GM12874 (cell line): ENCODE data around the gene RTL9.

Source experiments
- TF ChIP-seq, protein P1 (sequence below): IDR thresholded peaks from 2 replicates; pipeline ENCODE4 v1.5.1; 2011; ENCODE audit warnings: low read depth, mild to moderate bottlenecking, control low read depth, low read length, moderate library complexity; ENCODE audit not compliant: insufficient read depth

Gene RTL9

DNA sequence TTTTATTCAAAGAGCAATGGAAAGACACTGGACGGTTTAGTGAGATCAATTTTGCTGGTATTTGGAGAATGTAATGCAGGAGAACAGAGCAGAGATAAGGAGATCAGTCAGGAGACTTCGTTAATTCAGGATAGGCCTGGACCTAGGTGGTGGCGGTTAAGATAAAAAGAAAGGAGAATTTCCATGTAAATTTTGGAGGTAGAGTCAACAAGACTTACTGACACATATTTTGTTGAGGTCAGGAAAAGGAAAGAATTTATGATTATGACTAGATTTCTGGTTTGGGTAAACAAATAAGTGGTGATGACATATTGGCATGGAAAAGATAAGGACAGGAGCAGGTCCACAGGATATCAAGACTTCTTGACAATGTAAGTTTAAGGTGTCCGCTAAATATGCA is 31.9 kb upstream of the RTL9 start:
- TF ChIP-seq, protein P1, sequence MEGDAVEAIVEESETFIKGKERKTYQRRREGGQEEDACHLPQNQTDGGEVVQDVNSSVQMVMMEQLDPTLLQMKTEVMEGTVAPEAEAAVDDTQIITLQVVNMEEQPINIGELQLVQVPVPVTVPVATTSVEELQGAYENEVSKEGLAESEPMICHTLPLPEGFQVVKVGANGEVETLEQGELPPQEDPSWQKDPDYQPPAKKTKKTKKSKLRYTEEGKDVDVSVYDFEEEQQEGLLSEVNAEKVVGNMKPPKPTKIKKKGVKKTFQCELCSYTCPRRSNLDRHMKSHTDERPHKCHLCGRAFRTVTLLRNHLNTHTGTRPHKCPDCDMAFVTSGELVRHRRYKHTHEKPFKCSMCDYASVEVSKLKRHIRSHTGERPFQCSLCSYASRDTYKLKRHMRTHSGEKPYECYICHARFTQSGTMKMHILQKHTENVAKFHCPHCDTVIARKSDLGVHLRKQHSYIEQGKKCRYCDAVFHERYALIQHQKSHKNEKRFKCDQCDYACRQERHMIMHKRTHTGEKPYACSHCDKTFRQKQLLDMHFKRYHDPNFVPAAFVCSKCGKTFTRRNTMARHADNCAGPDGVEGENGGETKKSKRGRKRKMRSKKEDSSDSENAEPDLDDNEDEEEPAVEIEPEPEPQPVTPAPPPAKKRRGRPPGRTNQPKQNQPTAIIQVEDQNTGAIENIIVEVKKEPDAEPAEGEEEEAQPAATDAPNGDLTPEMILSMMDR = no peak

GRCh38 chrX:110327336-110327735 is 31.3 kb upstream of the RTL9 start:
- TF ChIP-seq, protein P1 = no peak

DNA sequence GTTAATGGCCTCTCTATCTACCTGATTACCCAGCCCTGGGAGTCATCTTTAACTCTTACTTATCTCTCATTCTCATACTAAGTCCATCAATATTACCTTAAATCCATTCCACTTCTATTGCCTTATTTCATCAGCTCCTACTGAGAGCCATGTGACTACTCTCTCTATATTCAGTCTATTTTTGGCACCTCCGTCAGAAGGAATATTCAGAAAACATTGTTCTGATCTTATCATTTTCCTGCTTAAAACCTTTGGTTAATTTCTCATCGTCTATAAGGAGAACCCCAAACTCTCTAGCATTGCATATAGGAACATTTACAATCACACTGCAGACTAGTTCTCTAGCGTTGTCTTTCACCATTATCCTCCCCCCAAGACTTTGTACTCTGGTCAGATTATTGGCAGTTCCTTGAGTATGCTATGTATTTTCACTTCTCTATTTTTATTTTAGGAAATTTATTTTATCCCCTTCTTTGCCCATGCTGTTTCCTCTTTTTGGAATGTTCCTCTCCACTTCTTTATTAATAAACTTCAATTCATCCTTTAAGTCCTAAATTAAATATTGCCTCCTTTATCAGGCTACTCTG is 27.1 kb upstream of the RTL9 start:
- TF ChIP-seq, protein P1 = no peak

DNA sequence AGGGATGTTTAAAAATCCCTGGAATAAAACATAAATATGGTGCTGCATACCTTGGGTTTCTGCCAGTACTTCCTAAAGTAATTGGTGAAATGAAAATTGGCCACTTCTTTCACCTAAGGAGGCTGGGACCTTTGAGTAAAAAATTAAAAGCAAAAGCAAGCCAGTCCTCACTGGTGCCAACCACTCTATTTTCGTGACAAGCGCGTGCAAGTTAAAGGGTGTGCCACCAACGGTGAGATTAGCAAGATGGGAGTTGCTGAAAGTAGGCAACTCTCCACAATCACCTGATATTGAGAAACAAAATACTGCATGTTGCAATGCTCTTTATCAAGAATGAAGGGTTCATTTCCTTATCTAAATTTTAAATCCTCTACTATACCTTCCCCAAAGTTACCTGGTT is 19.7 kb upstream of the RTL9 start:
- TF ChIP-seq, protein P1 = no peak

DNA sequence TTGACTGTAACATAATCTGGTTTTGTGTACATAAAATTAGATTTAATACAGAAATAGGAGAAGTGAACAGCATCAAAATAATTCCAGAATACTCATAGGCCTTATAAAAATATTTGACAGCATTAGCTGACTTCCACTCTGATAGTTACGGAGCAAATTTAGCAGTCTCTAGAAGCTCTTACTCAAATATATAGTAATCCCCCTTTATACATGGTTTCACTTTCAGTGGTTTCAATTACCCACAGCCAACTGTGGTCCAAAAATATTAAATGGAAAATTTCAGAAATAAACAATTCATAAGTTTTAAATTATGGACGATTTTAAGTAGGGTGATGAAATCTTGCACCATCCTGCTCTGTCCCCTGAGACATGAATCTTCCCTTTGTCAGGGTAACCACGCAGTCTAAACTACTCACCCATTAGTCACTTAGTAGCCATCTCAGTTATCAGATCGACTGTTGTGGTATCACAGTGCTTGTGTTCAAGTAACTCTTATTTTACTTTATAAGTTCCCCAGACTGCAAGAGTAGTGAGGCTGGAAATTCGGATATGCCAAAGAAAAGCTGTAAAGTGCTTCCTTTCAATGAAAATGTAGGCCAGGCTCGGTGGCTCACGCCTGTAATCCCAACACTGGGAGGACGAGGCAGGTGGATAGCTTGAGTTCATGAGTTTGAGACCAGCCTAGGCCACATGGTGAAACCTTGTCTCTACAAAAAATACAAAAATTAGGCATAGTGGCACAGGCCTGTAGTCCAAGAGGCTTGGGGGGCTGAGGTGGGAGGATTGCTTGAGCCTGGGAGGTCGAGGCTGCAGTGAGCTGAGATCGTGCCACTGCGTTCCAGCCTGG is 17.2 kb upstream of the RTL9 start:
- TF ChIP-seq, protein P1 = no peak

DNA sequence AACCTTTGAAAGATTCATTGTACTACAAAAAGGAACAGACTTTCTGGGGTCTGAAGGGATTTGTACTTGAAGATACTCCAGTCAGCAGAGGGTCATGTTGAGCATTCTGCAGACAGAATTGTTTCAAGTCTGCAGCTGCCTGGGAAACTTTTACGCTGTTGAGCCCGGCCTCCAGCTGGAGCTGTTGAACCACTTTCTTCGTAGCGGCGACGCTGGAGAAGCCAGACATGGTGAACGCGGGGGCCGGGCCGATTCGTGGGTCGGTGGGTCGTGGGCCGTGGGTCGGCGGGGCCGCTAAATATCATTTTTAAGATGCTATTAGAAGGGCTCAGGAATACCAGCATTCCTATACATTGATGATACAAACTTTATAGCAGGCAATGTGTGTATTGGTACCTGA is 12.0 kb upstream of the RTL9 start:
- TF ChIP-seq, protein P1 = no peak

DNA sequence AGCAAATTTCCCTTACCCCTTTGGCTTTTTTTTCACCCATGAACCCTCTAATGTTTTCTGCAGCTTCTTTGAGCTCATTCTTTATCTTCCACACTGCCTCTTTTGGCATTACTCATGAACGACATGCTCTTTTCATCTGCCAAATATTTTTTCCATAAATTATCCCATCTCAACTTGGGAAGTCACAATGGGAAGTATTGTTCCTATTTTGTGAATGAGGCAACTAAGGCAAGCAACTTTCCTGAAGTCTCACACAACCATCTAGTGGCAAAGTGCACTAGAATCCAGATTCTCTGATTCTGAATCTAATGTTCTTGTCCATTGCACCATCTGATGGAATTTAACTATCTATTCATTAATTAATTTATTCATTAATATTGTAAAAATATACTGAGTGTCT is 625 bp downstream of the RTL9 start:
- TF ChIP-seq, protein P1 = no peak
